Astrocyte of the cerebellum (primary cell): ENCODE results near the gene RPL22L1.
"Not testable (repeated sequence)": the region's sequence is repeated elsewhere in the genome, so short reads cannot be mapped to it uniquely, and the experiment has no call there.

ENCODE experiments used
- DNase-seq: peaks from one replicate; pipeline ENCODE4 v3.0.0-alpha.2; 2011; ENCODE audit warnings: low read depth
- H3K4me3 ChIP-seq: 2 replicates; pipeline ENCODE4 v1.5.1; 2011; ENCODE audit warnings: mild to moderate bottlenecking, low read depth, low read length, moderate library complexity
- in situ Hi-C: cut with HindIII; loops from 2 replicates; pipeline ENCODE4 v1.10.0; 2017; ENCODE audit warnings: low sequenced_read_pairs
- TF ChIP-seq, protein P1 (sequence below): IDR thresholded peaks from 2 replicates; pipeline ENCODE4 v1.5.1; 2012; ENCODE audit warnings: low read length, low read depth, moderate library complexity, mild to moderate bottlenecking; ENCODE audit errors: missing control alignments

RPL22L1 gene

DNA sequence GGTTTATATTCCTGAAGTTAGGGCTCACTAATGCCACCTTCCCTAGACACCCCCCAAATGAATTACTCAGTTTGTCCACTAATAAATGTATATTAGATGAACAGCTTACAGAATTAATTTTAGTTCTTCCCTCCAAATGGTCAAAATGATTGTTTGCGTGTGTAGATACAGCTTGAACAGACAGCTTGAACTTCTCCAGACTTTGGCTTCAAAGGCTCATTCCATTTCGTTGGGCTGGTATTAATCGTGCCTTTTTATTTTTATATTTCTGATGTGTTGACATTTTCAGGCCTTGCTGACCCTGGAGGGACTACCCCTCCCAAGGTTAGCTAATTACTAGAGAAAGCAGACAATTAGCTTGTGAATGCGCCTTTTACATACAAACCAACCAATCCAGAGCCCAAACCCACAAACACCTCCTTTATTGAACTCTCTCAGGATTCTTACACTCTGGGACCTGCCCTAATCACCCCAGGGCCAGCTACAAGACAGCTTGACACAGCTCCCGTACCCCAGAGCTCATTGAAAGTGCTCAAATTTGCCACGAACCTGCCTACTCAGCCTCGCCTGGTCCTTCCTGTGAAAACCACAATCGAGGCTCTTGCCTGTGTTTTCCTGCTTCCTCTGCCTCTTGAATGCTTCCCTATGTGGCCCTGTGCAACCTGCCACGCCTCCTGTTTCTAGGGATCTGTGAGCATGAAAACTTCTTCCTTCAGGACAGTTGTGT lies 40.3 kb downstream of the RPL22L1 start:
- no peak for DNase-seq
- in situ Hi-C loops: no loop called here
- TF ChIP-seq, protein P1, sequence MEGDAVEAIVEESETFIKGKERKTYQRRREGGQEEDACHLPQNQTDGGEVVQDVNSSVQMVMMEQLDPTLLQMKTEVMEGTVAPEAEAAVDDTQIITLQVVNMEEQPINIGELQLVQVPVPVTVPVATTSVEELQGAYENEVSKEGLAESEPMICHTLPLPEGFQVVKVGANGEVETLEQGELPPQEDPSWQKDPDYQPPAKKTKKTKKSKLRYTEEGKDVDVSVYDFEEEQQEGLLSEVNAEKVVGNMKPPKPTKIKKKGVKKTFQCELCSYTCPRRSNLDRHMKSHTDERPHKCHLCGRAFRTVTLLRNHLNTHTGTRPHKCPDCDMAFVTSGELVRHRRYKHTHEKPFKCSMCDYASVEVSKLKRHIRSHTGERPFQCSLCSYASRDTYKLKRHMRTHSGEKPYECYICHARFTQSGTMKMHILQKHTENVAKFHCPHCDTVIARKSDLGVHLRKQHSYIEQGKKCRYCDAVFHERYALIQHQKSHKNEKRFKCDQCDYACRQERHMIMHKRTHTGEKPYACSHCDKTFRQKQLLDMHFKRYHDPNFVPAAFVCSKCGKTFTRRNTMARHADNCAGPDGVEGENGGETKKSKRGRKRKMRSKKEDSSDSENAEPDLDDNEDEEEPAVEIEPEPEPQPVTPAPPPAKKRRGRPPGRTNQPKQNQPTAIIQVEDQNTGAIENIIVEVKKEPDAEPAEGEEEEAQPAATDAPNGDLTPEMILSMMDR: no peak
- H3K4me3 ChIP-seq: no peak overlapping the region

DNA sequence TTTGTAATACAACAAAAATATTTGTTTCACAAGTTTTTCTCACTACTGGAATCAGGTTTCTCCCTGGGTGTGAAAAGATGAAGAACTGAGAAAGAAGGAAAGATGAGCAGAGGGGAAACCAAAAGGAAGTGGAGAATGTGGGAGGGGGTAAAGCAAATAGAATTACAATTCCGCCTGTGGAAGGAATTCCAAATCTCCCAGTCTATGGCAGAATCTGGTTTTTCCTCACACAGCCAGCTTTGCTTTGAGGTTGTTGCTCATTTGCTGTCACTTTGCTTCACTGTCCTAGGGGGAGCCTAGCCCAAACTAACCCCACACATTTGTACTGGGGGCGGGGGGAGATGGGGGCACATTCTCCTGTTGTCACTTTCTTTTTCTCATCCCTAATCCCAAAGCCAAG lies 43.9 kb downstream of the RPL22L1 start:
- DNase-seq: no peak
- in situ Hi-C loops: no loop called here
- H3K4me3 ChIP-seq: no peak overlapping the region
- TF ChIP-seq, protein P1: no peak

DNA sequence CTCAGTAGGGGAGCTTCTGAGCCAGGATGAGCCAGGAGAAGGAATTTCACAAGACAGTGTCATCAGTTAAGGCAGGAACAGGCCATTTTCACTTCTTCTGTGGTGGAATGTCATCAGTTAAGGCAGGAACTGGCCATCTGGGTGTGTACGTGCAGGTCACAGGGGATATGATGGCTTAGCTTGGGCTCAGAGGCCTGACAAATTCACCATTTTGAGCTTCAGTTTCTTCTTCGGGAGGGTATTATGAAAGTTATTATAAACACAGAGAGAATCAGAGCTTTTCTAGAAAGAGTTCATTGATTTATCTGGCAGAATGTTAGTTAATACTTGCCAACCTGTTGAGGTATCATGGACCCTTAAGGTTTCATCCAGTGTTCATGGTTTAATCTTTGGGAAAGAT lies 46.4 kb downstream of the RPL22L1 start:
- in situ Hi-C loops, DNase-seq, H3K4me3 ChIP-seq: not testable (repeated sequence)

DNA sequence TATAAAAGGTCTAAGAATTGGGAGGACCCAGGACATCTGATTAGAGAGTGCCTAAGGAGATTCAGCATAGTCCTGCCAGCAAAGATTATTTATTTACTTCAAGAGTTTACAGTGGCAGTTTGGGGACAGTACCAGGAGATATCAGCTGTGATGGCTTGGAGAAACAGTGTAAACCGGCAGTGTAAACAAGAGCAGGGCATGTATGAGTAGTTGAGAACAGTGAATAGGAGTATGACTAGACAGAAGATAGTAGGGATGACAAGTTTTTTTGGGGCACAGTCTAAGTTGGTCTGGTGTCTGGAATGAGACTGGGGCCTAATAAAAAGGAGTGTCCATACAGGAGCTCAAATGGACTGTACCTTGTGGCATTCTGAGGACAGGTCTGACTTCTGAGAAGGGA lies 51.7 kb downstream of the RPL22L1 start:
- in situ Hi-C loops: loop anchor here (5.0 kb wide), 1 partner anchor 34 kb away; no protein-coding TSS in a partner anchor
- H3K4me3 ChIP-seq, DNase-seq: not testable (repeated sequence)

DNA sequence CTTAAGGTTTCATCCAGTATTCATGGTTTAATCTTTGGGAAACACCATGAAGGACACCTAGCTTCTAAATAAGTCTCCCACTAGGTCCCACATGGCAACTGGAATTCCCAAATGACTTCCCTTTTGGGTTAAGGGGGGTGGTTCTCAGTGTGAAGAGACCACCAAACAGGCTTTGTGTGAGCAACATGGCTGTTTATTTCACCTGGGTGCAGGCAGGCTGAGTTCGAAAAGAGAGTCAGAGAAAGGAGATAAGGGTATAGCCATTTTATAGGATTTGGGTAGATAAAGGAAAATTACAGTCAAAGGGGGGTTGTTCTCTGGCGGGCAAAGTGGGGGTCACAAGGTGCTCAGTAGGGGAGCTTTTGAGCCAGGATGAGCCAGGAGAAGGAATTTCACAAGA lies 52.5 kb downstream of the RPL22L1 start:
- in situ Hi-C loops: loop anchor here (5.0 kb wide), 1 partner anchor 35 kb away; no protein-coding TSS in a partner anchor
- H3K4me3 ChIP-seq, DNase-seq: not testable (repeated sequence)

DNA sequence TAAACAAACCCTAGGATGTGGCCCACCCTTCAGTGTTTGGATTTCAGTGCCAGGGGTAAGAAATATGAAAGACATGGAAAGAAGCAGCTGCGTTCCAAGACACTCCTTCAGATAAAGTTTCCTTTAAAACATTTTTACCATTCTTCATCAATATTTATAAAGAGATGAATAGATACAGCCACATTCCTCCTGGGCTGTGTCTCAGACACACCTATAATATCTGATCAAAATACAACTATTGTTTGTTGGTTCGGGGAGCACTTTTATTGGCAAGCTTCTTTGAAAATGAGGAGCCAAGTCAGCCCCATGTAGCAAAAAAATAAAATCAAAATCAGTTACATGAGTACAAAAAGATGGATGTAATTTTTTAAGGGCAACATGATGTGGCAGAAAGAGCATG lies 53.2 kb downstream of the RPL22L1 start:
- in situ Hi-C loops: loop anchor here (5.0 kb wide), 1 partner anchor 35 kb away; no protein-coding TSS in a partner anchor
- DNase-seq: no peak

DNA sequence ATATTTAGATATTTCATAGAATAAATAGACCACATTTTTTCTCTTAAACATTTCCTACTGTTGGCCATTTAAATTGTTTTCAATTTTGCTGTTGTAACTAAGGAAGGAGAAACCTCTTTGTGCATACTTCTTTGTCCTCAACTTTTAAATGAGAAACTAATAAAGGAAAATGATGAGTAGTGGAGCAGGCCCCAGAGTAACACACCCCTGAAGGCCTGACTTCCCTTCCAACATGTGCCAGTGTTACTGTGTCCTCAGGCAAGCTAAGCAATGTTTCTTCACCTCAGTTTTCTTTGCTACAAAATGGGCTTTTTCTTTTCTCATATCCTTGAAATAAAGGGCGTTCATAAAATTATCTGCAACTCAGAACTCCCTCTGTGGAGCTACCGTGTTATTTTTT lies 53.7 kb downstream of the RPL22L1 start:
- H3K4me3 ChIP-seq: no peak overlapping the region
- TF ChIP-seq, protein P1: no peak
- DNase-seq: no peak
- in situ Hi-C loops: loop anchor here (5.0 kb wide), 1 partner anchor 36 kb away; no protein-coding TSS in a partner anchor

More for the DNA sequence above, 53.2 kb downstream of the RPL22L1 start:
- TF ChIP-seq, protein P1: no peak
- no peak overlapping the region for H3K4me3 ChIP-seq

DNA sequence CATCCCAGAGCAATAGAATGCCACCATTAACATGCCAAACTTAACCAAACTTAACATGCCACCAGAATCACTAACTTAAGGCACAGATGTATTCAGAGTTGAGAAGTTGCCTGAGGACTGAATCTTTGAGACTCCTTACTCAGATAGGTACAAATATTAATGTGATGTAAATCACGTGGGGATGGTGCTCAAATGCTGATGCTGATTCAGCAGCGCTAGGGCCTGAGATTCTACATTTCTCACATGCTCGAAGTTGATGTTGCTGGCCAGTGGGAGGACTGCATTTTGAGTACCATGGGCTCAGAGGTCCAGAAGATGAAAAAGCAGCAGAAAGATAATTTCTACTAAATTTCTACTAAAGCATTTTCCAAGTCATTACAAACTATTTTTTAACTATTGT lies 54.1 kb downstream of the RPL22L1 start:
- in situ Hi-C loops: loop anchor here (5.0 kb wide), 1 partner anchor 36 kb away; no protein-coding TSS in a partner anchor
- TF ChIP-seq, protein P1: no peak
- no peak overlapping the region for H3K4me3 ChIP-seq
- DNase-seq: no peak
